ENCODE measurements around the gene AP4B1.
A peak's percentile ranks its signal among the peaks of the same experiment; 100 is the strongest.

Gene AP4B1

DNA sequence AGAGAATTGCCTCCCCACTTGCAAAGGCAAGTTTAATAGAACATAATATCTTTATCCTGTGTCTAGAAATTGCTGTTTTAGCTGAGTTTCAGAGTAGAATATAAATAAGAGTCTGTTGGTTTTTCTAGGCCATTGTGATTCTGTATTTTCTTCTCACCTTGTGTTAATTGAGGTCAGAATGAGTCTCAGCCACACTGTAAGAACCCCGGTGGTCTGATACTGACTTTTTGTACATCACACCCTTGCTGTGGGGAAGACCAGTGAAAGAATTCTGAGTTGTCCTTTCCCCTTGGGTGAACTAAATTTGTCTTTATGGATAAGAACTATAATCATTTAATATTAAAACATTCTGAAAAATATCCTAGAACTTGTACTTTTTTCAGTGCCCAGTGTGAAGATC, 31.4 kb upstream of the AP4B1 start:
- Histone ChIP-seq H3K9me3 (ENCODE audit: control insufficient read depth, insufficient read depth, low read depth, low read length) (no peaks in the 10 kb centered on the region), H3K4me3 (ENCODE audit: low read depth, low read length) (no peak overlapping the region), H3K4me1 (ENCODE audit: control insufficient read depth, insufficient read depth, low read length) (peaks cover 3% of the 10 kb centered on the region), H3K36me3 (ENCODE audit: control insufficient read depth in 2 of 2, insufficient read depth in 1 of 2, low read length in 2 of 2) (peaks cover 0 to 9% of the 10 kb centered on the region in 2 experiments; a peak in 2 of 3 replicates), H3K27ac (ENCODE audit: extremely low read depth, low read depth, low read length) (no peak overlapping the region)
- no peak for TF ChIP-seq ZNF660 (tag by site-specific recombination; IDR thresholded peaks at IDR 0.05)
- TF ChIP-seq ZNF26 (tag by site-specific recombination; IDR thresholded peaks at IDR 0.05) = no peak
- no peak for TF ChIP-seq ZNF707 (tag by site-specific recombination; IDR thresholded peaks at IDR 0.05)
- TF ChIP-seq ZBTB17 (tag by site-specific recombination; IDR thresholded peaks at IDR 0.05) = no peak
- no peak for TF ChIP-seq ZBTB6 (tag by site-specific recombination; IDR thresholded peaks at IDR 0.05)
- no peak for TF ChIP-seq ZNF623 (tag by site-specific recombination; IDR thresholded peaks at IDR 0.05)
- no peak for TF ChIP-seq ZNF148 (tag by site-specific recombination; IDR thresholded peaks at IDR 0.05; ENCODE audit: borderline replicate concordance)
- TF ChIP-seq, protein P1, sequence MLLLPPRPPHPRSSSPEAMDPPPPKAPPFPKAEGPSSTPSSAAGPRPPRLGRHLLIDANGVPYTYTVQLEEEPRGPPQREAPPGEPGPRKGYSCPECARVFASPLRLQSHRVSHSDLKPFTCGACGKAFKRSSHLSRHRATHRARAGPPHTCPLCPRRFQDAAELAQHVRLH (tag by site-specific recombination; IDR thresholded peaks at IDR 0.05) = no peak
- no peak for TF ChIP-seq ZNF112 (tag by site-specific recombination; IDR thresholded peaks at IDR 0.05)
- TF ChIP-seq GLIS2 (tag by site-specific recombination; IDR thresholded peaks at IDR 0.05) = no peak
- TF ChIP-seq, protein P2, sequence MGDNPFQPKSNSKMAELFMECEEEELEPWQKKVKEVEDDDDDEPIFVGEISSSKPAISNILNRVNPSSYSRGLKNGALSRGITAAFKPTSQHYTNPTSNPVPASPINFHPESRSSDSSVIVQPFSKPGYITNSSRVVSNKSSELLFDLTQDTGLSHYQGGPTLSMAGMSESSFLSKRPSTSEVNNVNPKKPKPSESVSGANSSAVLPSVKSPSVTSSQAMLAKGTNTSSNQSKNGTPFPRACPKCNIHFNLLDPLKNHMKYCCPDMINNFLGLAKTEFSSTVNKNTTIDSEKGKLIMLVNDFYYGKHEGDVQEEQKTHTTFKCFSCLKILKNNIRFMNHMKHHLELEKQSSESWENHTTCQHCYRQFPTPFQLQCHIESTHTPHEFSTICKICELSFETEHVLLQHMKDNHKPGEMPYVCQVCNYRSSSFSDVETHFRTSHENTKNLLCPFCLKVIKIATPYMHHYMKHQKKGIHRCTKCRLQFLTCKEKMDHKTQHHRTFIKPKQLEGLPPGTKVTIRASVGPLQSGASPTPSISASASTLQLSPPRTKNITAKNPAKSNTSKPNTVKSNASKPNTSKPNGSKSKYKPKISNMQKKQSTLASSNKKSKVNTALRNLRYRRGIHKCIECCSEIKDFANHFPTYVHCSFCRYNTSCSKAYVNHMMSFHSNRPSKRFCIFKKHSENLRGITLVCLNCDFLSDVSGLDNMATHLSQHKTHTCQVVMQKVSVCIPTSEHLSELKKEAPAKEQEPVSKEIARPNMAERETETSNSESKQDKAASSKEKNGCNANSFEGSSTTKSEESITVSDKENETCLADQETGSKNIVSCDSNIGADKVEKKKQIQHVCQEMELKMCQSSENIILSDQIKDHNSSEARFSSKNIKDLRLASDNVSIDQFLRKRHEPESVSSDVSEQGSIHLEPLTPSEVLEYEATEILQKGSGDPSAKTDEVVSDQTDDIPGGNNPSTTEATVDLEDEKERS (tag by site-specific recombination; IDR thresholded peaks at IDR 0.05) = no peak
- no peak for TF ChIP-seq ZNF561 (tag by site-specific recombination; IDR thresholded peaks at IDR 0.05; ENCODE audit: borderline replicate concordance)
- TF ChIP-seq ZNF600 (tag by site-specific recombination; IDR thresholded peaks at IDR 0.05) = no peak
- TF ChIP-seq ZNF114 (tag by site-specific recombination; IDR thresholded peaks at IDR 0.05) = no peak
- no peak for TF ChIP-seq ZNF302 (tag by site-specific recombination; IDR thresholded peaks at IDR 0.05; ENCODE audit: low read depth)
- no peak for TF ChIP-seq RBAK (tag by site-specific recombination; IDR thresholded peaks at IDR 0.05)
- no peak for TF ChIP-seq KLF1 (tag by site-specific recombination; IDR thresholded peaks at IDR 0.05)
- CTCF ChIA-PET = interaction anchor here (0.6 kb wide), 1 partner anchor 16 kb away, joined by 3 read pairs; no protein-coding TSS in a partner anchor
- POLR2A ChIA-PET = no interaction called here

- Histone ChIP-seq H3K27ac (ENCODE audit: extremely low read depth, low read depth, low read length) (no peak overlapping the region), H3K4me3 (ENCODE audit: low read depth, low read length) (no peak overlapping the region), H3K36me3 (ENCODE audit: control insufficient read depth in 2 of 2, insufficient read depth in 1 of 2, low read length in 2 of 2) (peaks cover 0 to 1% of the 10 kb centered on the region in 2 experiments; a peak in 2 of 3 replicates), H3K9me3 (ENCODE audit: control insufficient read depth, insufficient read depth, low read depth, low read length) (no peaks in the 10 kb centered on the region), H3K4me1 (ENCODE audit: control insufficient read depth, insufficient read depth, low read length) (peaks cover 3% of the 10 kb centered on the region)
- ChIA-PET CTCF (interaction anchor here (1.2 kb wide), 1 partner anchor 13 kb away, joined by 4 read pairs; no protein-coding TSS in a partner anchor), POLR2A (no interaction called here)
- TF ChIP-seq, protein P2 (tag by site-specific recombination; IDR thresholded peaks at IDR 0.05) = 0 out of 2 replicates have a peak, but pooled peaks have one; percentile 26
- TF ChIP-seq ZNF146 (tag by site-specific recombination; IDR thresholded peaks at IDR 0.05) (peak; percentile 99), ZNF274 (IDR thresholded peaks at IDR 0.05; ENCODE audit: low read length) (no peak), ZNF274 (tag by site-specific recombination; IDR thresholded peaks at IDR 0.05; ENCODE audit: borderline replicate concordance) (no peak), ZNF785 (tag by site-specific recombination; IDR thresholded peaks at IDR 0.05) (no peak)
- TF ChIP-seq, protein P1 (tag by site-specific recombination; IDR thresholded peaks at IDR 0.05) = peak; percentile 92
Measured at GRCh38 chr1:113935176-113935575, 30.6 kb upstream of the AP4B1 start.
